Measurements from ENCODE around the gene CEPT1. TPM values are rescaled to one million over a fixed set of nuclear protein-coding genes. Genes with fewer than 3 reads are reported as not detected.

The CEPT1 gene
- total and polyA plus RNA-seq, 2 experiments from 2014 or later, result 28.7 to 35.8 TPM

DNA sequence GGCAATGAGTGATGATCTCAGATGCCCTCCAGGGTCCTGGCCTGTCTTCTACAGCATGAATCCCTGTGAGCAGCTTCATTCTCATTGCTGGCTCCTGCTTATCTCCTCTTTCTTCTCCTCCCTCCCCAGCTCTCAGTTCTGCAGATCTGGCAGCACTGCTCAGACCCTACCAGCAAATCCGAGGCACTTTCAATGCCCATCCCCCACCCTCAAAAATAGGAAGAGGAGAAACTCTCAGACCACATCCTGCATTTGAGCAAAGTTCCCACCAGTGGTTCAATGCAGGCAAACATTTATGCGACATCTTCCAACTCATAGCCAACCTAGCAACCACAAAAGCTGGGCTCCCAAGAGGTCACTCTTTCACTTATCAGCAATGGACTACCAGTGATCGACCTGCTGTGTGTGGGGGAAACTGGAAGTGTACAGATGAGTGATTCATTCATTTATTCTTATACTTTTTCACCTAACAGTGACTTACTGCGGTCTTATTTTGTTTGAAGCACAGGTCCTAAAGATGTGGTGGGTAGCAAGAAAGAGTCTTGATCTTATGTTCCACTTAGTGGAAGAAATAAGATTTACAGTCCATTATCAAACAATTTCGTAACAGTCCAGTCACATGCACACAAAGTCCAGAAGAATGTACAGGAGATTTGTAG is 81.7 kb downstream of the CEPT1 start:
- TF ChIP-seq EZH2 (IDR thresholded peaks at IDR 0.05; ENCODE audit: insufficient read depth, poor library complexity, severe bottlenecking) (no peak), EZH2phosphoT487 (IDR thresholded peaks at IDR 0.05; ENCODE audit: insufficient read depth, low read depth) (no peak)
- Histone ChIP-seq H3K9me3 (ENCODE audit: low read depth) (no peaks in the 10 kb centered on the region), H3F3A (ENCODE audit: insufficient read depth) (no peaks in the 10 kb centered on the region), H2AFZ (no peak overlapping the region), H3K4me2 (ENCODE audit: unreplicated experiment) (no peak overlapping the region), H4K20me1 (ENCODE audit: insufficient read depth) (no peaks in the 10 kb centered on the region), H3K4me3 (no peak overlapping the region), H3K79me2 (ENCODE audit: insufficient read depth) (no peaks in the 10 kb centered on the region), H3K27ac (no peak overlapping the region), H3K36me3 (ENCODE audit: low read depth) (no peaks in the 10 kb centered on the region), H3K27me3 (replicated peaks; ENCODE audit: insufficient read depth) (no peaks in the 10 kb centered on the region), H3K9me2 (ENCODE audit: insufficient read depth) (no peaks in the 10 kb centered on the region), H3K9ac (no peak overlapping the region), H3K4me1 (ENCODE audit: insufficient read depth) (no peaks in the 10 kb centered on the region)
- 56 to 59% methylated on average over 5 of the region's 5 CpGs for WGBS, 2 experiments (ENCODE audit: low coverage in 1 of 2, low lambda C conversion rate in 2 of 2, missing lambda C conversion rate in 2 of 2)
- in situ Hi-C loops (cut with MboI), result loop anchor here (25.0 kb wide), 1 partner anchor 541 kb away; the partner anchor contains the start of gene DDX20
- DNase-seq, result no peak

DNA sequence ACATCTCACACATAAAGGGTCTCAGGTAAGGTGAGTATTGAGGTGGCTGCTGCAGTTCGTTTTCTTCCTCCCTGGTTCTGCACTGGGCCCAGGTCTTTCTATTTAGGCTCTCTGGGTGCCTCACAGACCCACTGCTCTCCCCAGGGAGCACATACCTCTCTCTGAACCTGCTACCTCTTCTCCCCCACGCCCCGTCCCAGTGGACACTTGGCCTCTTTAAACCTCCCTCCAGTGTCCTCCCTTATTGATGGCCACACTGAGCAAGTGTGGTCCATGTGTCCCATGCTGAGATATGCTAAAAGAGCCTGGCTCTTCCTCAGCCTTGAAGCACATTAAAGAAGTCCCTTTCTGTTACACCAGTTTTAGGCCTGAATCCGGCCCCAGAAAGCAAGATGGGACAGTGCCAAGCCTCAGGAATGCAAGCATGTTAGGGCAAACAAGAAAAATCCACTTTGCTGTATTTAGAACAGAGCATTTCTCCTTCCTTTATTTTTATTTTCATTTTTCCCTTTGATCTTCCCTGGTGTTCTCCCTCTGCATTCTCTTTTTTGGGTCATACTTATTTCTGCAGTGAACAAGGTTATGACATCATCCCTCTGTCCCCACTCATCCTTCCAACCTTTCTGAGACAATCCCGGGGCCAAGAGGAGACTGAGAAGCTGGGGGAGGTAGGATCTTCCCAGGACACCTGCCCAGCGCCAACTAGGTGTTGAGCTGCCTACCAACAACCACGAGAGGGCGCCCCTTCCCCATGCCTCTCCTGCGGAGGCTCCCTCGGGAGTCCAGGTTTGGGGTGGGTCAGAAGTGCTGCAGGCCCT is 82.5 kb downstream of the CEPT1 start:
- no peak for TF ChIP-seq EZH2 (IDR thresholded peaks at IDR 0.05; ENCODE audit: insufficient read depth, poor library complexity, severe bottlenecking)
- no peak for TF ChIP-seq EZH2phosphoT487 (IDR thresholded peaks at IDR 0.05; ENCODE audit: insufficient read depth, low read depth)
- no peaks in the 10 kb centered on the region for H3K9me3 ChIP-seq (ENCODE audit: low read depth)

DNA sequence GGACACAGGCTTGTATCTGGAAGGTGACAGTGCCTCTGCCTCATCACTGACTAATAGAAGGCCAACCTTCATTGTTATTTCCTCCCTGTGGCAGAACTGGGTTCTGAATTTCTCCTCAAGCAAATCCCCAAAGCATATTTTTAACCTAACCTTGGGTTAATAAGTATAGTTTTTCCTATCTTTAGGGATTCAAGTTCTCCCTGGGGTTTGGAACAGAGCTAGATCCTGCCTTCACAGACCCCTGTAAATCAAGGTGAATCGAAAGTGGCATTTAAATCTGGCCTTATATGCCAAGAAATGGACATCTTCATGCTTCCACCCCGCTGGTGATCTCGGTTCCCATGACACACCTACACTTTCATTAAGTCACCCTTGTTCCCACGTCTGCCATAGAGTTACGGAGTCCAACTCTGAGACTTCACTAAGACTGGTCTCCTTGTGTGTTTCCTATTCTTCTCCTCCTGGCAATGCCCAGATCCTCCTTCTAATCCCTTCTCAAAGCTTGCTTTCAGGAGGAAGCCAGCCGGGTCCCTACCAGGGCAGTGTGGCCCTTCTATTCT is 83.2 kb downstream of the CEPT1 start:
- in situ Hi-C loops (cut with MboI), result loop anchor here (25.0 kb wide), 1 partner anchor 539 kb away; the partner anchor contains the start of gene DDX20
- Histone ChIP-seq H3K27ac (no peak overlapping the region), H3K4me2 (ENCODE audit: unreplicated experiment) (no peak overlapping the region), H3K9me2 (ENCODE audit: insufficient read depth) (no peaks in the 10 kb centered on the region), H3K4me3 (no peak overlapping the region), H3K9ac (no peak overlapping the region), H3F3A (ENCODE audit: insufficient read depth) (peaks cover 5% of the 10 kb centered on the region; the same call in 1 of the 2 replicates), H3K9me3 (ENCODE audit: low read depth) (no peaks in the 10 kb centered on the region), H2AFZ (no peak overlapping the region), H3K4me1 (ENCODE audit: insufficient read depth) (peaks cover 12% of the 10 kb centered on the region), H3K27me3 (replicated peaks; ENCODE audit: insufficient read depth) (no peaks in the 10 kb centered on the region), H3K36me3 (ENCODE audit: low read depth) (no peaks in the 10 kb centered on the region), H4K20me1 (ENCODE audit: insufficient read depth) (no peaks in the 10 kb centered on the region), H3K79me2 (ENCODE audit: insufficient read depth) (no peaks in the 10 kb centered on the region)
- TF ChIP-seq EZH2 (IDR thresholded peaks at IDR 0.05; ENCODE audit: insufficient read depth, poor library complexity, severe bottlenecking) (no peak), EZH2phosphoT487 (IDR thresholded peaks at IDR 0.05; ENCODE audit: insufficient read depth, low read depth) (no peak)
- 79 to 80% methylated on average over 6 of the region's 6 CpGs for WGBS, 2 experiments (ENCODE audit: low coverage in 1 of 2, low lambda C conversion rate in 2 of 2, missing lambda C conversion rate in 2 of 2)
- no peak for DNase-seq

More for the DNA sequence above, 82.5 kb downstream of the CEPT1 start:
- H3K79me2 ChIP-seq (ENCODE audit: insufficient read depth), result no peaks in the 10 kb centered on the region
- peak; percentile 81 for DNase-seq
- in situ Hi-C loops (cut with MboI), result loop anchor here (25.0 kb wide), 1 partner anchor 540 kb away; the partner anchor contains the start of gene DDX20
- no peak overlapping the region for H3K27ac ChIP-seq
- H4K20me1 ChIP-seq (ENCODE audit: insufficient read depth), result no peaks in the 10 kb centered on the region
- no peak overlapping the region for H3K4me3 ChIP-seq
- H3K4me1 ChIP-seq (ENCODE audit: insufficient read depth), result peaks cover 5% of the 10 kb centered on the region
- H3K9me2 ChIP-seq (ENCODE audit: insufficient read depth), result no peaks in the 10 kb centered on the region
- H3K9ac ChIP-seq, result no peak overlapping the region
- no peaks in the 10 kb centered on the region for H3F3A ChIP-seq (ENCODE audit: insufficient read depth)
- WGBS, 2 experiments (ENCODE audit: low coverage in 1 of 2, low lambda C conversion rate in 2 of 2, missing lambda C conversion rate in 2 of 2), result 10 to 13% methylated on average over 10 of the region's 10 CpGs
- no peak overlapping the region for H2AFZ ChIP-seq
- H3K36me3 ChIP-seq (ENCODE audit: low read depth), result no peaks in the 10 kb centered on the region
- no peak overlapping the region for H3K4me2 ChIP-seq (ENCODE audit: unreplicated experiment)
- no peaks in the 10 kb centered on the region for H3K27me3 ChIP-seq (replicated peaks; ENCODE audit: insufficient read depth)

GRCh38 chr1:111225091-111225490 is 85.1 kb downstream of the CEPT1 start:
- peaks cover 13% of the 10 kb centered on the region; the same call in 1 of the 2 replicates for H3F3A ChIP-seq (ENCODE audit: insufficient read depth)
- H3K79me2 ChIP-seq (ENCODE audit: insufficient read depth), result no peaks in the 10 kb centered on the region
- H2AFZ ChIP-seq, result no peak overlapping the region
- H3K9me2 ChIP-seq (ENCODE audit: insufficient read depth), result no peaks in the 10 kb centered on the region
- H3K27ac ChIP-seq, result no peak overlapping the region
- no peak for DNase-seq
- no peaks in the 10 kb centered on the region for H3K27me3 ChIP-seq (replicated peaks; ENCODE audit: insufficient read depth)
- TF ChIP-seq EZH2 (IDR thresholded peaks at IDR 0.05; ENCODE audit: insufficient read depth, poor library complexity, severe bottlenecking) (no peak), EZH2phosphoT487 (IDR thresholded peaks at IDR 0.05; ENCODE audit: insufficient read depth, low read depth) (no peak)
- H3K4me2 ChIP-seq (ENCODE audit: unreplicated experiment), result no peak overlapping the region
- no peaks in the 10 kb centered on the region for H3K9me3 ChIP-seq (ENCODE audit: low read depth)
- no peak overlapping the region for H3K4me3 ChIP-seq
- no peaks in the 10 kb centered on the region for H4K20me1 ChIP-seq (ENCODE audit: insufficient read depth)
- in situ Hi-C loops (cut with MboI), result loop anchor here (5.0 kb wide), 1 partner anchor 167 kb away; no protein-coding TSS in a partner anchor
- H3K36me3 ChIP-seq (ENCODE audit: low read depth), result no peaks in the 10 kb centered on the region
- peaks cover 21% of the 10 kb centered on the region for H3K4me1 ChIP-seq (ENCODE audit: insufficient read depth)
- no peak overlapping the region for H3K9ac ChIP-seq

Data from GM23248 (cell line).